Measurements from ENCODE around the gene PDIA2. TPM values are rescaled to one million over a fixed set of nuclear protein-coding genes. Genes with fewer than 3 reads are reported as not detected.

PDIA2 gene
- total RNA-seq, 1 donor from 2014 or later = not detected

DNA sequence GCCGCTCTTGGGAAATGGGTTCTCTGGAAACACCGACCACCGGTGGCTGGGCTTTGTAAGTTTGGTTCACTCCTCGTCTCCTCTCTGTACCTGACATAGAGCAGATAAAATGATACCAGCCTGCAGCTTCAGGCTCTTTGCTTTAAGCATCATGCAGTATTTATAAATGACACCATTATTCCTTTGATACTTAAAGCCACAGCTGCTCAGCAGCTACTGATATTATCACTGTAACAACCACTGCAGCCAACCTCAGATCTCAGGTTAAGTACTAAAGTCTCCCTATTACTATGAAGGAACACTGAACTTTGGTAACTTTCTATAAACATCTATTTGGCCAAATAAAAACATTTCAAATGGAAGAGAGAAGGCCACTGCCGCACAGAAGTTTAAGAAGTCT lies 34.6 kb downstream of the PDIA2 start:
- ATAC-seq (no peak), DNase-seq (no peak)
- H3K4me1 ChIP-seq = peaks cover 4% of the 10 kb centered on the region
- no peak overlapping the region for H3K4me3 ChIP-seq
- TF ChIP-seq, protein P1, sequence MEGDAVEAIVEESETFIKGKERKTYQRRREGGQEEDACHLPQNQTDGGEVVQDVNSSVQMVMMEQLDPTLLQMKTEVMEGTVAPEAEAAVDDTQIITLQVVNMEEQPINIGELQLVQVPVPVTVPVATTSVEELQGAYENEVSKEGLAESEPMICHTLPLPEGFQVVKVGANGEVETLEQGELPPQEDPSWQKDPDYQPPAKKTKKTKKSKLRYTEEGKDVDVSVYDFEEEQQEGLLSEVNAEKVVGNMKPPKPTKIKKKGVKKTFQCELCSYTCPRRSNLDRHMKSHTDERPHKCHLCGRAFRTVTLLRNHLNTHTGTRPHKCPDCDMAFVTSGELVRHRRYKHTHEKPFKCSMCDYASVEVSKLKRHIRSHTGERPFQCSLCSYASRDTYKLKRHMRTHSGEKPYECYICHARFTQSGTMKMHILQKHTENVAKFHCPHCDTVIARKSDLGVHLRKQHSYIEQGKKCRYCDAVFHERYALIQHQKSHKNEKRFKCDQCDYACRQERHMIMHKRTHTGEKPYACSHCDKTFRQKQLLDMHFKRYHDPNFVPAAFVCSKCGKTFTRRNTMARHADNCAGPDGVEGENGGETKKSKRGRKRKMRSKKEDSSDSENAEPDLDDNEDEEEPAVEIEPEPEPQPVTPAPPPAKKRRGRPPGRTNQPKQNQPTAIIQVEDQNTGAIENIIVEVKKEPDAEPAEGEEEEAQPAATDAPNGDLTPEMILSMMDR (IDR thresholded peaks at IDR 0.05) = no peak
- H3K36me3 ChIP-seq = peaks cover 33% of the 10 kb centered on the region
- no peak overlapping the region for H3K27ac ChIP-seq
- no peaks in the 10 kb centered on the region for H3K27me3 ChIP-seq (ENCODE audit: low read depth)
- intact Hi-C loops (cut with DNase I) = no loop called here
- no peaks in the 10 kb centered on the region for H3K9me3 ChIP-seq

DNA sequence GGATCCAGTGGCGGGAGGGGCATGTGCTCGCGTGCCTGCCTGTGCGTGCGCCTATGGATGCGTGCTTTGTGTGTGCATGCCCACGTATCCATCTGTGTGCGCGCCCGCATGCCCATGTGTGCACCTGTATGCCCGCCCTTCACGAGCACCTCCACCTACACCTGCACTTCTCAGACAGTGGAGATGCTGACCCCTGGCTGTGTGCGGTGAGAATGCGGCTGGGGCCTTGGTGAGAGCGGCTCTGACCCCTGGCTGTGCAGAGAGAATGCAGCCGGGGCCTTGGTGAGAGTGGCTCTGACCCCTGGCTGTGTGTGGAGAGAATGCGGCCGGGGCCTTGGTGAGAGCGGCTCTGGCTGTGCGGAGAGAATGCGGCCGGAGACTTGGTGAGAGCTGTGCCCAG lies 35.7 kb downstream of the PDIA2 start:
- ATAC-seq = no peak
- intact Hi-C loops (cut with DNase I) = no loop called here
- no peak overlapping the region for H3K4me3 ChIP-seq
- H3K27me3 ChIP-seq (ENCODE audit: low read depth) = no peaks in the 10 kb centered on the region
- no peak overlapping the region for H3K27ac ChIP-seq
- DNase-seq = no peak
- no peaks in the 10 kb centered on the region for H3K9me3 ChIP-seq
- H3K36me3 ChIP-seq = peaks cover 23% of the 10 kb centered on the region
- TF ChIP-seq, protein P1 (IDR thresholded peaks at IDR 0.05) = no peak
- peaks cover 4% of the 10 kb centered on the region for H3K4me1 ChIP-seq

DNA sequence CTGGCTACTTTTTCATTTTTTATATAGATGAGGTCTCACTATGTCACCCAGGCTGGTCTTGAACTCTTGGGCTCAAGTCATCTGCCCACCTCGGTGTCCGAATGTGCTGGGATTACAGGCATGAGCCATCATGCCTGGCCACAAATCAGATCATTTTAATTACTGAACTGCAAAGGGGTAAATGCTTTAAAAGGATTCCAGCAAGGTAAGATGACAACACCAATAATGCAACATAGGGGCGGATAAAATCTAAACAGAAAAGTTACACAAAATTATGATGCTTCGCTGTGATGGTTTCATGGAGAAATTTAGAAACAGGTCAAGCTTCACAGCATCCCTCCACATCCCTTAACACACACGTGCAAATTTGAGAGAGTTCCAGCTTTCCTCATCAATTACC lies 37.2 kb downstream of the PDIA2 start:
- intact Hi-C loops (cut with DNase I) = no loop called here
- Histone ChIP-seq H3K27ac (no peak overlapping the region), H3K9me3 (no peaks in the 10 kb centered on the region), H3K36me3 (peaks cover 11% of the 10 kb centered on the region), H3K4me3 (no peak overlapping the region), H3K4me1 (peaks cover 16% of the 10 kb centered on the region), H3K27me3 (ENCODE audit: low read depth) (no peaks in the 10 kb centered on the region)
- DNase-seq = no peak
- TF ChIP-seq, protein P1 (IDR thresholded peaks at IDR 0.05) = no peak
- no peak for ATAC-seq

GRCh38 chr16:321532-321931 lies 38.6 kb downstream of the PDIA2 start:
- no peak for DNase-seq
- H3K27ac ChIP-seq = no peak overlapping the region
- H3K27me3 ChIP-seq (ENCODE audit: low read depth) = no peaks in the 10 kb centered on the region
- peaks cover 11% of the 10 kb centered on the region for H3K36me3 ChIP-seq
- no peak overlapping the region for H3K4me3 ChIP-seq
- ATAC-seq = no peak
- TF ChIP-seq, protein P1 (IDR thresholded peaks at IDR 0.05) = no peak
- intact Hi-C loops (cut with DNase I) = no loop called here
- H3K9me3 ChIP-seq = no peaks in the 10 kb centered on the region
- peaks cover 28% of the 10 kb centered on the region for H3K4me1 ChIP-seq

GRCh38 chr16:322476-323143 lies 39.6 kb downstream of the PDIA2 start:
- no peak overlapping the region for H3K4me3 ChIP-seq
- DNase-seq = no peak
- H3K4me1 ChIP-seq = peaks cover 39% of the 10 kb centered on the region
- H3K36me3 ChIP-seq = peaks cover 11% of the 10 kb centered on the region
- H3K27ac ChIP-seq = no peak overlapping the region
- no peaks in the 10 kb centered on the region for H3K9me3 ChIP-seq
- ATAC-seq = no peak
- intact Hi-C loops (cut with DNase I) = no loop called here
- TF ChIP-seq, protein P1 (IDR thresholded peaks at IDR 0.05) = no peak
- no peaks in the 10 kb centered on the region for H3K27me3 ChIP-seq (ENCODE audit: low read depth)

GRCh38 chr16:324201-324450 lies 41.2 kb downstream of the PDIA2 start:
- intact Hi-C loops (cut with DNase I) = no loop called here

More at GRCh38 chr16:324201-324450, 41.2 kb downstream of the PDIA2 start:
- Histone ChIP-seq H3K27me3 (ENCODE audit: low read depth) (no peaks in the 10 kb centered on the region), H3K4me3 (no peak overlapping the region), H3K9me3 (no peaks in the 10 kb centered on the region), H3K27ac (no peak overlapping the region), H3K36me3 (peaks cover under 1% of the 10 kb centered on the region), H3K4me1 (peaks cover 53% of the 10 kb centered on the region)
- DNase-seq (no peak), ATAC-seq (no peak)
- TF ChIP-seq, protein P1 (IDR thresholded peaks at IDR 0.05) = no peak

All from lower lobe of right lung (tissue), 2 donors.